ENCODE results near the gene CCDC69. TPM values are rescaled to one million over a fixed set of nuclear protein-coding genes. Genes with fewer than 3 reads are reported as not detected.

CCDC69 gene, protein sequence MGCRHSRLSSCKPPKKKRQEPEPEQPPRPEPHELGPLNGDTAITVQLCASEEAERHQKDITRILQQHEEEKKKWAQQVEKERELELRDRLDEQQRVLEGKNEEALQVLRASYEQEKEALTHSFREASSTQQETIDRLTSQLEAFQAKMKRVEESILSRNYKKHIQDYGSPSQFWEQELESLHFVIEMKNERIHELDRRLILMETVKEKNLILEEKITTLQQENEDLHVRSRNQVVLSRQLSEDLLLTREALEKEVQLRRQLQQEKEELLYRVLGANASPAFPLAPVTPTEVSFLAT
- 2.4 and 14.9 TPM in 2 replicates for total RNA-seq

DNA sequence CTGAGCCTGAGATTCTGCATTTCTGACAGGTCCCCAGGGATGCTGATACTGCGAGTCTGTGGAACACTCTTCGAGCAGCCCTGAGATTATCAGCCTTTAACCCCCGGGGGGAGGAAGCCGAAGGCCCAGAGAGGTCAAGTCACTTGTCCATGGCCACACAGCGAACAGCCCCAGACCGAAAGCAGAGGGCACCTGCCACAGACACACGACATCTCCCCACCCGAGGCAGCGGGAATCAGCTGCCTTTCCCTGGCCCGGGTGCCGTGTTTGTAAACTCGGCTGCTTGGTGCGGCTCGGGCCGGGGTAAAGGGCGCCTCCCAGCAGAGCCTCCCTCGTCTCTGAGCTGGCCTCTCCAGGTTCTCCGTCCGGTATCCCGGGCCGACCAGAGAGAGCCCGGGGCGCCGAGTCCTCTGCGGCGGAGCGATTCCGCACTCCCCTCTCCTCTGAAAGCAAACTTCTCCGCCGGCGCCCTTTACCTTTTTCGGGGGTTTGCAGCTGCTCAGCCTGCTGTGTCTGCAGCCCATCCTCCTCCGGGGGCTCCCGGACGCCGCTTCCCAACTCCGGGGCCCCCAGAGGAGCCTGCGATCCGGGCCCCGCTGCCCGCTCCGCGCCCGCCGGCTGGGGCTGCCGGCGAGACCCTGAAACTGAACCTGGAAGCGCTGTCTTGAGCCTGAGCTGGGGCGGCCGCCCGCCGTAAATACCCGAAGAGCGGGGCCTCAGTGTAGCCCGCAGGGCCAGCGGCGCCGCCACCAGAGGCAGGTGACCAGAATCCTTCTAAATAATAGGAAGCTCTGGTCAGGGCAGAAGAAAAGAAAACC lies at the start of gene CCDC69:
CCDC69 (minus strand) TSS at position 646 of the 818 bp plus-strand sequence; CDS start at position 524, 122 bp downstream.

DNA sequence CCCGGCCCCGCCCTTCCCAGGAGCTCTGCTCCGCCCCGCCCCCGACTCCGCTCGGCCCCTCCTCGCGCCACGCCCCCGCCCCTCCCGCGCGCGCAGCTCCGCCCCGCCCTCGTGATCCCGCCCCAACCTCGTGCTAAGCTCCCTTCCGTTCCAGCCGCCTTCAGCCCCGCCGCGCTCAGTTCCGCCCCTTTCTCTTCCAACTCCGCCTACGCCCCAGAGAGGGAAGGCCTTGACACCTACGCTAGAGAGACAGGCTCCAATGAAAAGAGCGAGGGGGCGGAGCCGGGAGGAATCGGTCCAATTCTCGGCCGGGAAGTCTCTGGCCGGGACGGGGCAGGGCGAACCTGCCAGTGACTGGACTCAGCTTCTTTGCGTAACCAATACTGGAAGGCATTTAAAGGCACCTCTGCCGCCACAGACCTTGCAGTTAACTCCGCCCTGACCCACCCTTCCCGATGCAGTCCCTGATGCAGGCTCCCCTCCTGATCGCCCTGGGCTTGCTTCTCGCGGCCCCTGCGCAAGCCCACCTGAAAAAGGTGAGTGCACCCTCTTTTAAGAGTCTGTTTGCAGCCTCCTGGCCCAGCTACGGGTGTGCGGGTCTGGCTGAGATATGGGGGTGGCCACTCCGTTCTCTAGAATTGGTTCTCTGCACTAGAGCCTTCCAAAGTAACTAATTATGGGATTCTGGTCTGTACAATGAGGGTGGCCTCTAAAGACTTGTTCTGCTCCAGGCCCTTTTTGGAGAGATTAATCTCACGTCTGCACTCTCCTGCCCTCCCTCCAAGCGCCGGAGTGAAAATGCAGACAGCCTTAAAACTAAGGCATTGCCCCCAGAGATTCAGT lies 29.1 kb upstream of the CCDC69 start, which contains the start of gene GM2A:
GM2A (plus strand) TSS at position 424 of the 843 bp plus-strand sequence; CDS start at position 456, 32 bp downstream.

DNA sequence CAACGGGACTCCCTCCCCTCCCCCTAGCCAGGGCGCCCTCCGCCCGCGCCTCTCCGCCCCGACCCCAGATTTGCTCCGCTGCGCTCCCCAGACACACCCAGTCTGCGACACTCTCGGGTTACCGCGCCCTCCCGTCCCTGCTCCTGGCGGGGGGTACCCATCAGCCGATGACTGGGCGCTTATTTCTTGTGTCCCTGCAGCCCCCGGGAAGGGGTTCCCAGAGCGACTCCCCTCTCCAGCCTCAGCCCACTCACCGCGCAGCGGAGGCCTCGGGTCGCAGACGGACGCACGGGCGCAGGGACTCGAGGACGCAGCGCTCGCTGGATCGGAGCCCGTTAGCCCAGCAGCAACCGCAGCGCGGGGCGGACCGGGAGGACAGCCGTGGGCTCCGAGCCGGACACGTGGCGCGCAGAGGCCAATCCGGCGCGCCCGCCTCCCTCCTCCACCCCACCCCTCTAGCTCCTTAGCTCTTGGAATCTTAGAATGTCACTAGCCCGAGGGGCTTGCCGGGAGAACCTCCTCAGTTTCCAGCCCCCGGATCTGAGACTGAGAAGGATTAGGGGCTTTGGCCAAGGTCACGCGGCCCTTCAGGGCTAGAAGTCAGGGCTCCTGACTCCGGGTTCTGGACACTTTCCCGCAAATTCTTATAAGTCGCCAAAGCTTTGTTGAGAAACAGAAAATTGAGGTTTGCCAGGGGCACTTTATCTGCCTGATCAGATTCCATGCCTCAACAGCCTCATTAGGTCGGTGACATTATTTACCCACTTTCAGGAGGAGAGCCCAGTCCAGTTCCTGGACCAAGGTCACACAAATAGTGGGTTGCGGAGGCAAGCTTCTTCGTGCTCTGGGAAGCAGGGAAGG lies 66.2 kb downstream of the CCDC69 start, which contains the start of gene ANXA6:
ANXA6 (minus strand) TSS at position 354 of the 861 bp plus-strand sequence. CDS start 9,878 bp downstream, outside the sequence.

Other genes starting within 250 kb of the CCDC69 start
- gene GPX3, start 203.5 kb downstream of the CCDC69 start, total RNA-seq = 6.2 and 28.9 TPM in 2 replicates
- 120 and 235 TPM in 2 replicates for gene TNIP1, start 143.1 kb downstream of the CCDC69 start, total RNA-seq
- gene ANXA6, start 66.3 kb downstream of the CCDC69 start, total RNA-seq = 409 and 616 TPM in 2 replicates
- gene GM2A, start 29.1 kb upstream of the CCDC69 start, total RNA-seq = 17.5 and 19.9 TPM in 2 replicates
- gene SLC36A3, start 79.7 kb upstream of the CCDC69 start, total RNA-seq = not detected in 2 replicates
- not detected in 2 replicates for gene SLC36A2, start 123.5 kb upstream of the CCDC69 start, total RNA-seq
- gene SLC36A1, start 223.5 kb upstream of the CCDC69 start, total RNA-seq = 14.2 and 20.6 TPM in 2 replicates